SK-N-SH (cell line): ENCODE measurements around the gene PACC1. TPM values are rescaled to one million over a fixed set of nuclear protein-coding genes. Genes with fewer than 3 reads are reported as not detected.

Experiments used
- CTCF ChIA-PET: fragments of 300-600, 350-600 bp; formaldehyde crosslinking; extraction: SDS; loops from one replicate; lab custom pipeline; 2021; lab: Yijun Ruan, JAX
- POLR2A ChIA-PET: fragments of 350-600 bp; sonication (Branson Sonifier 250); formaldehyde crosslinking; extraction: SDS; loops from one replicate; lab custom pipeline; 2020; ENCODE audit warnings: antibody characterized with exemption, inconsistent platforms; lab: Yijun Ruan, JAX
- DNase-seq: peaks from one replicate; pipeline ENCODE4 v3.0.0; 2012
- H2AFZ ChIP-seq: fragments of 200-600 bp; sonication (generic); 2 replicates; pipeline ENCODE4 v1.8.1; 2016; ENCODE audit warnings: antibody characterized with exemption, mild to moderate bottlenecking, low read depth
- H3F3A ChIP-seq: fragments of 200-600 bp; sonication (generic); replicated peaks from 2 replicates; pipeline ENCODE3; 2016; ENCODE audit warnings: antibody characterized with exemption, mild to moderate bottlenecking; ENCODE audit not compliant: insufficient read depth
- H3K27ac ChIP-seq, 2 experiments: fragments of 200-500 bp in 1 of 2; fragments of 200-600 bp in 1 of 2; sonication (Bioruptor generic) in 1 of 2; sonication (generic), shearing (Covaris generic) in 1 of 2; 2 replicates each; pipeline versions ENCODE4 v1.5.1 to v1.6.1; 2014 to 2016; ENCODE audit warnings: low read depth in 2 of 2, inconsistent platforms in 1 of 2, low read length in 1 of 2, mild to moderate bottlenecking in 1 of 2, mixed read lengths in 1 of 2
- H3K27me3 ChIP-seq: fragments of 200-600 bp; sonication (generic), shearing (Covaris generic); 2 replicates; pipeline ENCODE4 v1.6.1; 2016; ENCODE audit warnings: mixed run types; ENCODE audit not compliant: insufficient read depth
- H3K36me3 ChIP-seq, 2 experiments: fragments of 200-500 bp in 1 of 2; fragments of 200-600 bp in 1 of 2; sonication (Bioruptor generic) in 1 of 2; sonication (generic) in 1 of 2; replicated peaks in 1 of 2; 2 replicates each; pipeline versions ENCODE3 to v1.5.1; 2014 to 2016; ENCODE audit warnings: low read length in 1 of 2, mild to moderate bottlenecking in 1 of 2; ENCODE audit not compliant: insufficient read depth in 2 of 2, control insufficient read depth in 1 of 2
- H3K4me1 ChIP-seq, 2 experiments: fragments of 200-500 bp in 1 of 2; fragments of 200-600 bp in 1 of 2; sonication (Bioruptor generic) in 1 of 2; sonication (generic), shearing (Covaris generic) in 1 of 2; 2 replicates each; pipeline versions ENCODE4 v1.5.1 to v1.6.1; 2014 to 2016; ENCODE audit warnings: low read depth in 1 of 2, low read length in 1 of 2, mixed run types in 1 of 2; ENCODE audit not compliant: insufficient read depth in 2 of 2, control insufficient read depth in 1 of 2
- H3K4me2 ChIP-seq: fragments of 200-600 bp; sonication (generic), shearing (Covaris generic); 2 replicates; pipeline ENCODE4 v1.6.1; 2017; ENCODE audit warnings: mixed run types
- H3K4me3 ChIP-seq, 2 experiments: fragments of 200-500 bp in 1 of 2; fragments of 200-600 bp in 1 of 2; sonication (Bioruptor generic) in 1 of 2; sonication (generic), shearing (Covaris generic) in 1 of 2; 2 replicates each; pipeline versions ENCODE4 v1.5.1 to v1.8.1; 2014 to 2016; ENCODE audit warnings: low read depth in 2 of 2, inconsistent platforms in 1 of 2, low read length in 1 of 2, mild to moderate bottlenecking in 1 of 2, mixed read lengths in 1 of 2, moderate library complexity in 1 of 2
- H3K79me2 ChIP-seq: fragments of 200-600 bp; sonication (generic); 2 replicates; pipeline ENCODE4 v1.8.1; 2017; ENCODE audit warnings: mild to moderate bottlenecking; ENCODE audit not compliant: insufficient read depth
- H3K9ac ChIP-seq: fragments of 200-600 bp; sonication (generic); 2 replicates; pipeline ENCODE4 v1.6.1; 2017; ENCODE audit warnings: mixed run types
- H3K9me2 ChIP-seq: fragments of 200-600 bp; sonication (generic); 2 replicates; pipeline ENCODE4 v1.6.1; 2017; ENCODE audit warnings: mixed run types
- H3K9me3 ChIP-seq: fragments of 200-600 bp; sonication (generic); 2 replicates; pipeline ENCODE4 v1.6.1; 2017; ENCODE audit warnings: mixed run types, mild to moderate bottlenecking, moderate library complexity
- H4K20me1 ChIP-seq: fragments of 200-600 bp; sonication (generic); 2 replicates; pipeline ENCODE4 v1.6.1; 2017; ENCODE audit warnings: mild to moderate bottlenecking, mixed run types; ENCODE audit not compliant: insufficient read depth
- ELF1 ChIP-seq: IDR thresholded peaks from 2 replicates; pipeline ENCODE4 v1.4.0; 2012
- EP300 ChIP-seq, 2 experiments: IDR thresholded peaks; 2 replicates each; pipeline versions ENCODE4 v1.4.0 to v1.6.1; 2012; ENCODE audit warnings: borderline replicate concordance in 1 of 2, low read depth in 1 of 2, low read length in 1 of 2
- EZH2phosphoT487 ChIP-seq: fragments of 200-600 bp; sonication (generic); IDR thresholded peaks from 2 replicates; pipeline ENCODE4 v1.6.1; 2017; ENCODE audit warnings: low read depth, mixed run types, mild to moderate bottlenecking, antibody characterized with exemption, moderate library complexity, borderline replicate concordance
- FOSL2 ChIP-seq: IDR thresholded peaks from 2 replicates; pipeline ENCODE4 v1.4.0; 2012; ENCODE audit warnings: low read depth, mild to moderate bottlenecking, moderate library complexity, borderline replicate concordance
- FOXM1 ChIP-seq: IDR thresholded peaks from 2 replicates; pipeline ENCODE4 v1.4.0; 2012; ENCODE audit warnings: low read depth, mild to moderate bottlenecking
- GABPA ChIP-seq: IDR thresholded peaks from 2 replicates; pipeline ENCODE4 v1.4.0; 2012; ENCODE audit warnings: low read depth, mild to moderate bottlenecking
- GATA2 ChIP-seq: sonication (generic); formaldehyde crosslinking; IDR thresholded peaks from 2 replicates; pipeline ENCODE4 v1.5.0; 2020; ENCODE audit warnings: mild to moderate bottlenecking, missing genetic modification reagents
- JUND ChIP-seq: IDR thresholded peaks from 2 replicates; pipeline ENCODE4 v1.4.0; 2012
- MEF2A ChIP-seq: IDR thresholded peaks from 2 replicates; pipeline ENCODE4 v1.4.0; 2012; ENCODE audit warnings: low read depth, borderline replicate concordance
- MXI1 ChIP-seq: IDR thresholded peaks from 2 replicates; pipeline ENCODE4 v1.6.1; 2012; ENCODE audit warnings: mild to moderate bottlenecking, low read depth, low read length, improper control_type of control experiment
- NFIC ChIP-seq: IDR thresholded peaks from 2 replicates; pipeline ENCODE4 v1.4.0; 2012; ENCODE audit warnings: borderline replicate concordance
- POLR2AphosphoS5 ChIP-seq: IDR thresholded peaks from 2 replicates; pipeline ENCODE4 v1.6.1; 2012; ENCODE audit warnings: low read depth, low read length
- RCOR1 ChIP-seq: fragments of 150-350 bp; IDR thresholded peaks from 2 replicates; pipeline ENCODE4 v1.6.1; 2017; ENCODE audit warnings: antibody characterized with exemption, low read length
- SIN3A ChIP-seq: IDR thresholded peaks from 2 replicates; pipeline ENCODE4 v1.6.1; 2012; ENCODE audit warnings: low read depth, mild to moderate bottlenecking, low read length, moderate library complexity, borderline replicate concordance
- SMC3 ChIP-seq: IDR thresholded peaks from 2 replicates; pipeline ENCODE4 v1.6.1; 2012; ENCODE audit warnings: low read depth, low read length, improper control_type of control experiment
- TCF12 ChIP-seq: IDR thresholded peaks from 2 replicates; pipeline ENCODE4 v1.4.0; 2012
- TEAD4 ChIP-seq: IDR thresholded peaks from 2 replicates; pipeline ENCODE4 v1.4.0; 2012; ENCODE audit warnings: mild to moderate bottlenecking, borderline replicate concordance; ENCODE audit not compliant: insufficient read depth
- YY1 ChIP-seq: IDR thresholded peaks from 2 replicates; pipeline ENCODE4 v1.4.0; 2012; ENCODE audit warnings: low read depth, mild to moderate bottlenecking
- WGBS: methylation state at CpG from one replicate; pipeline ENCODE4 v1.1.6; 2017; ENCODE audit warnings: low lambda C conversion rate; 5-methylcytosine and 5-hydroxymethylcytosine counted together
- polyA plus RNA-seq, 3 experiments: library from polyadenylated mRNA; depleted of rRNA; stranded (reverse); fragments of >200 nt; gene quantifications; 2 replicates each; pipeline ENCODE4 v1.2.3, GENCODE V29; 2012
- TF ChIP-seq, protein P1 (sequence below): fragments of 150-350 bp; IDR thresholded peaks from 2 replicates; pipeline ENCODE4 v1.6.1; 2016; ENCODE audit warnings: mild to moderate bottlenecking, low read depth, low read length
- TF ChIP-seq, protein P2 (sequence below): IDR thresholded peaks from 2 replicates; pipeline ENCODE4; 2012

PACC1 gene
- polyA plus RNA-seq, 1 of the 3 experiments (the other 2 are of a cell fraction) = 23.1 TPM

DNA sequence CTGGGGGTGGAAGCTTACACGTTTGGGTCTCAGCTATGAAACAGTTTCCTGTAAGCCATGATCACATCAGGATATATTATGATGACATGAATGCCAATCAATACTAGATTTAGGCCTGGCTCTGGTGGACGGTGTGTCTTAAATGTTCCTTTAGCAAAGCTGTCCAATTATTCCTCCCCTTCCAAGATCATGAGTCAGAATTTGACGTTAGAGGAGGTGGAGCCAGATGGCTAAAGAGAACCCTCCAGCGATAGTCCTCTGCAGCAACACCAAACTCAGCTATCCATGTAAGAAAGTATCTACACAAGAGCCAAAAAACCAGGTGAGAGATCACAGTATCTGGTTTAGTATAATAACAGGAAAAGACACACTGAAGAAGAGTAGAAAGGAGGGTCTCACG is 47.8 kb downstream of the PACC1 start:
- 82% methylated on average over 5 of the region's 5 CpGs for WGBS
- Histone ChIP-seq H3K4me3 (no peak overlapping the region), H3K9me3 (no peaks in the 10 kb centered on the region), H2AFZ (no peak overlapping the region), H3K9me2 (no peaks in the 10 kb centered on the region), H3K9ac (no peak overlapping the region), H3K36me3 (peaks cover 23 to 27% of the 10 kb centered on the region in 2 experiments), H4K20me1 (no peaks in the 10 kb centered on the region), H3K27me3 (no peaks in the 10 kb centered on the region), H3K4me2 (no peak overlapping the region), H3K79me2 (no peaks in the 10 kb centered on the region), H3F3A (no peaks in the 10 kb centered on the region), H3K4me1 (no peaks in the 10 kb centered on the region), H3K27ac (no peak overlapping the region)
- TF ChIP-seq JUND = no peak
- no peak for TF ChIP-seq RCOR1
- TF ChIP-seq, protein P1, sequence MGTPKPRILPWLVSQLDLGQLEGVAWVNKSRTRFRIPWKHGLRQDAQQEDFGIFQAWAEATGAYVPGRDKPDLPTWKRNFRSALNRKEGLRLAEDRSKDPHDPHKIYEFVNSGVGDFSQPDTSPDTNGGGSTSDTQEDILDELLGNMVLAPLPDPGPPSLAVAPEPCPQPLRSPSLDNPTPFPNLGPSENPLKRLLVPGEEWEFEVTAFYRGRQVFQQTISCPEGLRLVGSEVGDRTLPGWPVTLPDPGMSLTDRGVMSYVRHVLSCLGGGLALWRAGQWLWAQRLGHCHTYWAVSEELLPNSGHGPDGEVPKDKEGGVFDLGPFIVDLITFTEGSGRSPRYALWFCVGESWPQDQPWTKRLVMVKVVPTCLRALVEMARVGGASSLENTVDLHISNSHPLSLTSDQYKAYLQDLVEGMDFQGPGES = no peak
- TF ChIP-seq MEF2A = no peak
- no peak for TF ChIP-seq FOXM1
- no peak for TF ChIP-seq TEAD4
- TF ChIP-seq FOSL2 = no peak
- TF ChIP-seq YY1 = no peak
- TF ChIP-seq, protein P2, sequence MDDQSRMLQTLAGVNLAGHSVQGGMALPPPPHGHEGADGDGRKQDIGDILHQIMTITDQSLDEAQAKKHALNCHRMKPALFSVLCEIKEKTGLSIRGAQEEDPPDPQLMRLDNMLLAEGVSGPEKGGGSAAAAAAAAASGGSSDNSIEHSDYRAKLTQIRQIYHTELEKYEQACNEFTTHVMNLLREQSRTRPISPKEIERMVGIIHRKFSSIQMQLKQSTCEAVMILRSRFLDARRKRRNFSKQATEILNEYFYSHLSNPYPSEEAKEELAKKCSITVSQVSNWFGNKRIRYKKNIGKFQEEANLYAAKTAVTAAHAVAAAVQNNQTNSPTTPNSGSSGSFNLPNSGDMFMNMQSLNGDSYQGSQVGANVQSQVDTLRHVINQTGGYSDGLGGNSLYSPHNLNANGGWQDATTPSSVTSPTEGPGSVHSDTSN = no peak
- TF ChIP-seq EP300 (IDR thresholded peaks at IDR 0.05; ENCODE audit: borderline replicate concordance in 1 of 2, low read depth in 1 of 2, low read length in 1 of 2) = no peak
- no peak for TF ChIP-seq MXI1
- TF ChIP-seq POLR2AphosphoS5 = no peak
- TF ChIP-seq NFIC = no peak
- TF ChIP-seq ELF1 = no peak
- no peak for TF ChIP-seq TCF12
- no peak for TF ChIP-seq EZH2phosphoT487
- no peak for TF ChIP-seq SMC3
- TF ChIP-seq GATA2 (CRISPR knock-in tag) = no peak
- TF ChIP-seq GABPA = no peak
- TF ChIP-seq SIN3A = no peak
- DNase-seq = no peak
- ChIA-PET POLR2A (no interaction called here), CTCF (interaction anchor here (0.6 to 5.7 kb wide), 11 partner anchors 9 to 686 kb away, joined by 3 to 42 read pairs (median 7); partner anchors contain the start of genes DTL and INTS7)
